T-helper 1 cell treated with Interleukin-12 subunit alpha and Interleukin-12 subunit beta and Interleukin-4 antibody, amounts not matched to agents 30 μg/mL and 1 μg/mL, for 36 hours (primary cell): ENCODE data around the gene BAD.

Experiments used
- H3K27ac Mint-ChIP-seq: one replicate; pipeline ENCODE4 v1.8.0; 2021; ENCODE audit warnings: mild to moderate bottlenecking, mixed read lengths
- H3K27me3 Mint-ChIP-seq: one replicate; pipeline ENCODE4 v1.8.0; 2021; ENCODE audit warnings: low read depth, mixed read lengths
- H3K36me3 Mint-ChIP-seq: one replicate; pipeline ENCODE4 v1.8.0; 2021; ENCODE audit warnings: low read depth, mixed read lengths
- H3K4me1 Mint-ChIP-seq: one replicate; pipeline ENCODE4 v1.8.0; 2021; ENCODE audit warnings: low read depth, mixed read lengths
- H3K4me3 Mint-ChIP-seq: one replicate; pipeline ENCODE4 v1.8.0; 2021; ENCODE audit warnings: mild to moderate bottlenecking, moderate library complexity, mixed read lengths
- H3K9me3 Mint-ChIP-seq: one replicate; pipeline ENCODE4 v1.8.0; 2021; ENCODE audit warnings: mixed read lengths

BAD gene

GRCh38 chr11:64234647-64235379 is 49.7 kb downstream of the BAD start:
- Mint-ChIP-seq H3K36me3 (peaks cover 9% of the 10 kb centered on the region), H3K27me3 (no peaks in the 10 kb centered on the region), H3K4me1 (peaks cover 28% of the 10 kb centered on the region), H3K27ac (peak overlapping the region; percentile 8), H3K4me3 (peak overlapping the region; percentile 83), H3K9me3 (no peaks in the 10 kb centered on the region)

GRCh38 chr11:64233913-64234586 is 50.4 kb downstream of the BAD start, which contains the start of gene VEGFB:
VEGFB (plus strand) TSS chr11:64234584; CDS start chr11:64234834, 250 bp downstream.
- peak within 1 kb of the TSS; percentile 83 for H3K4me3 Mint-ChIP-seq
- peak within 1 kb of the TSS; percentile 57 for H3K27ac Mint-ChIP-seq
- H3K4me1 Mint-ChIP-seq, result peaks cover 33% of the 10 kb centered on the region
- no peaks in the 10 kb centered on the region for H3K27me3 Mint-ChIP-seq
- no peaks in the 10 kb centered on the region for H3K9me3 Mint-ChIP-seq
- peaks cover 9% of the 10 kb centered on the region for H3K36me3 Mint-ChIP-seq

GRCh38 chr11:64232967-64233315 is 51.5 kb downstream of the BAD start:
- Mint-ChIP-seq H3K9me3 (no peaks in the 10 kb centered on the region), H3K36me3 (peaks cover 2% of the 10 kb centered on the region), H3K4me1 (peaks cover 31% of the 10 kb centered on the region), H3K27ac (no peak overlapping the region), H3K4me3 (peak overlapping the region; percentile 60), H3K27me3 (no peaks in the 10 kb centered on the region)

- peaks cover 2% of the 10 kb centered on the region for H3K36me3 Mint-ChIP-seq
- peak overlapping the region; percentile 85 for H3K4me3 Mint-ChIP-seq
- peaks cover 35% of the 10 kb centered on the region for H3K4me1 Mint-ChIP-seq
- H3K9me3 Mint-ChIP-seq, result no peaks in the 10 kb centered on the region
- H3K27me3 Mint-ChIP-seq, result no peaks in the 10 kb centered on the region
- no peak overlapping the region for H3K27ac Mint-ChIP-seq
Observed at GRCh38 chr11:64232182-64232966, 52.1 kb downstream of the BAD start.

GRCh38 chr11:64231546-64231945 is 52.9 kb downstream of the BAD start:
- H3K9me3 Mint-ChIP-seq, result no peaks in the 10 kb centered on the region
- H3K27me3 Mint-ChIP-seq, result no peaks in the 10 kb centered on the region
- H3K27ac Mint-ChIP-seq, result no peak overlapping the region
- peaks cover 38% of the 10 kb centered on the region for H3K4me1 Mint-ChIP-seq
- peak overlapping the region; percentile 85 for H3K4me3 Mint-ChIP-seq
- no peaks in the 10 kb centered on the region for H3K36me3 Mint-ChIP-seq

GRCh38 chr11:64230985-64231365 is 53.5 kb downstream of the BAD start:
- no peaks in the 10 kb centered on the region for H3K27me3 Mint-ChIP-seq
- peak overlapping the region; percentile 87 for H3K27ac Mint-ChIP-seq
- peak overlapping the region; percentile 85 for H3K4me3 Mint-ChIP-seq
- H3K4me1 Mint-ChIP-seq, result peaks cover 38% of the 10 kb centered on the region
- H3K36me3 Mint-ChIP-seq, result no peaks in the 10 kb centered on the region
- no peaks in the 10 kb centered on the region for H3K9me3 Mint-ChIP-seq

GRCh38 chr11:64230171-64230984 is 54.1 kb downstream of the BAD start, which contains the start of gene DNAJC4:
DNAJC4 (plus strand) TSS chr11:64230548; CDS start chr11:64230855, 307 bp downstream.
- Mint-ChIP-seq H3K4me1 (peaks cover 35% of the 10 kb centered on the region), H3K4me3 (peak within 1 kb of the TSS; percentile 85), H3K27me3 (no peaks in the 10 kb centered on the region), H3K27ac (peak within 1 kb of the TSS; percentile 91), H3K36me3 (no peaks in the 10 kb centered on the region), H3K9me3 (no peaks in the 10 kb centered on the region)

GRCh38 chr11:64229744-64230170 is 54.7 kb downstream of the BAD start:
- H3K36me3 Mint-ChIP-seq, result no peaks in the 10 kb centered on the region
- H3K4me1 Mint-ChIP-seq, result peaks cover 36% of the 10 kb centered on the region
- no peaks in the 10 kb centered on the region for H3K9me3 Mint-ChIP-seq
- no peaks in the 10 kb centered on the region for H3K27me3 Mint-ChIP-seq
- peak overlapping the region; percentile 85 for H3K4me3 Mint-ChIP-seq
- peak overlapping the region; percentile 91 for H3K27ac Mint-ChIP-seq

- Mint-ChIP-seq H3K4me3 (peak overlapping the region; percentile 85), H3K36me3 (no peaks in the 10 kb centered on the region), H3K27me3 (no peaks in the 10 kb centered on the region), H3K9me3 (no peaks in the 10 kb centered on the region), H3K4me1 (peaks cover 36% of the 10 kb centered on the region), H3K27ac (peak overlapping the region; percentile 26)
Observed at GRCh38 chr11:64229090-64229743, 55.2 kb downstream of the BAD start.

- H3K4me1 Mint-ChIP-seq, result peaks cover 26% of the 10 kb centered on the region
- no peaks in the 10 kb centered on the region for H3K27me3 Mint-ChIP-seq
- H3K36me3 Mint-ChIP-seq, result no peaks in the 10 kb centered on the region
- peak overlapping the region; percentile 86 for H3K27ac Mint-ChIP-seq
- H3K4me3 Mint-ChIP-seq, result peak overlapping the region; percentile 88
- no peaks in the 10 kb centered on the region for H3K9me3 Mint-ChIP-seq
Observed at GRCh38 chr11:64227405-64227956, 57.0 kb downstream of the BAD start.

GRCh38 chr11:64226507-64227051 is 57.9 kb downstream of the BAD start:
- peak overlapping the region; percentile 86 for H3K27ac Mint-ChIP-seq
- no peaks in the 10 kb centered on the region for H3K27me3 Mint-ChIP-seq
- H3K4me1 Mint-ChIP-seq, result peaks cover 23% of the 10 kb centered on the region
- peak overlapping the region; percentile 88 for H3K4me3 Mint-ChIP-seq
- H3K9me3 Mint-ChIP-seq, result no peaks in the 10 kb centered on the region
- no peaks in the 10 kb centered on the region for H3K36me3 Mint-ChIP-seq

- Mint-ChIP-seq H3K36me3 (no peaks in the 10 kb centered on the region), H3K4me1 (peaks cover 21% of the 10 kb centered on the region), H3K27me3 (no peaks in the 10 kb centered on the region), H3K27ac (peak within 1 kb of the TSS; percentile 86), H3K9me3 (no peaks in the 10 kb centered on the region), H3K4me3 (peak within 1 kb of the TSS; percentile 88)
Observed at GRCh38 chr11:64225608-64226506, 58.6 kb downstream of the BAD start, which contains the start of the genes NUDT22 and TRPT1. NUDT22 (plus strand) TSS chr11:64226274; CDS start chr11:64226653, 379 bp downstream. TRPT1 (minus strand) TSS chr11:64226186; CDS start chr11:64225860, 326 bp downstream.
